HepG2 (cell line): ENCODE measurements around the gene EIF4ENIF1.

ENCODE experiments used
- CTCF ChIP-seq: sonication (generic); formaldehyde crosslinking; IDR thresholded peaks from 2 replicates; pipeline ENCODE4 v1.5.0; 2020; ENCODE audit warnings: mild to moderate bottlenecking, missing genetic modification reagents, moderate library complexity
- EED ChIP-seq: sonication (generic); formaldehyde crosslinking; IDR thresholded peaks from 2 replicates; pipeline ENCODE4 v1.5.0; 2020; ENCODE audit warnings: mild to moderate bottlenecking, missing genetic modification reagents
- EZH2 ChIP-seq: conservative IDR thresholded peaks from 2 replicates; pipeline ENCODE4 v1.6.1; 2012; ENCODE audit warnings: mild to moderate bottlenecking, low read depth, low read length, moderate library complexity
- MAF1 ChIP-seq: sonication (generic); formaldehyde crosslinking; IDR thresholded peaks from 2 replicates; pipeline ENCODE4 v1.5.0; 2020; ENCODE audit warnings: missing genetic modification reagents, borderline replicate concordance
- POLR2A ChIP-seq, 2 experiments: IDR thresholded peaks; 2 replicates each; pipeline ENCODE4 v1.6.1; 2011; ENCODE audit warnings: low read depth in 2 of 2, low read length in 2 of 2, mild to moderate bottlenecking in 1 of 2, moderate library complexity in 1 of 2; ENCODE audit not compliant: insufficient read depth in 1 of 2
- RBFOX2 ChIP-seq: fragments of 200-400 bp; formaldehyde crosslinking; IDR thresholded peaks from 2 replicates; pipeline ENCODE4 v1.6.1; 2017; ENCODE audit warnings: low read depth, mild to moderate bottlenecking, low read length
- SMAD1 ChIP-seq: sonication (generic); formaldehyde crosslinking; IDR thresholded peaks from 2 replicates; pipeline ENCODE4 v1.4.0; 2020; ENCODE audit warnings: missing genetic modification reagents, low read depth, mild to moderate bottlenecking, borderline replicate concordance
- TAF1 ChIP-seq: sonication (generic); formaldehyde crosslinking; IDR thresholded peaks from 2 replicates; pipeline ENCODE4 v1.4.0; 2020; ENCODE audit warnings: missing genetic modification reagents
- ZBTB40 ChIP-seq, 2 experiments: fragments of 450-650 bp in 1 of 2; sonication (generic) in 1 of 2; formaldehyde crosslinking in 1 of 2; IDR thresholded peaks; 2 replicates each; pipeline versions ENCODE4 v1.6.1 to v1.8.0; 2016 to 2022; ENCODE audit warnings: antibody characterized with exemption in 1 of 2, mild to moderate bottlenecking in 1 of 2, missing genetic modification reagents in 1 of 2

GRCh38 chr22:31442768-31443489 lies 46.7 kb downstream of the EIF4ENIF1 start:
- no peak for TF ChIP-seq EZH2
- TF ChIP-seq RBFOX2: no peak
- no peak for TF ChIP-seq CTCF (CRISPR knock-in tag)
- TF ChIP-seq EED (CRISPR knock-in tag): no peak
- no peak for TF ChIP-seq ZBTB40 (IDR thresholded peaks at IDR 0.05)
- TF ChIP-seq ZBTB40 (CRISPR knock-in tag; IDR thresholded peaks at IDR 0.05): no peak
- TF ChIP-seq POLR2A (IDR thresholded peaks at IDR 0.05; ENCODE audit: insufficient read depth in 1 of 2, low read depth in 2 of 2, low read length in 2 of 2): no peak
- TF ChIP-seq SMAD1 (CRISPR knock-in tag): no peak
- TF ChIP-seq TAF1 (CRISPR knock-in tag): no peak
- TF ChIP-seq MAF1: no peak
